Measurements from ENCODE around the gene LRP11. TPM values are rescaled to one million over a fixed set of nuclear protein-coding genes. Genes with fewer than 3 reads are reported as not detected.
"Not testable (repeated sequence)": the region's sequence is repeated elsewhere in the genome, so short reads cannot be mapped to it uniquely, and the experiment has no call there.

LRP11 gene
- total and polyA plus RNA-seq, 2 experiments from 2014 or later = 33.6 to 35.4 TPM

- H4K20me1 ChIP-seq (ENCODE audit: insufficient read depth, poor library complexity, severe bottlenecking) = no peaks in the 10 kb centered on the region
- H3K9me2 ChIP-seq (replicated peaks; ENCODE audit: insufficient read depth) = no peaks in the 10 kb centered on the region
- peaks cover 15% of the 10 kb centered on the region for H3K4me1 ChIP-seq (ENCODE audit: insufficient read depth)
- peak overlapping the region; percentile 33 for H3K27ac ChIP-seq
- no peak overlapping the region for H3K4me2 ChIP-seq
- no peak for DNase-seq (ENCODE audit: low spot score)
- no peak overlapping the region for H3K4me3 ChIP-seq
- no peaks in the 10 kb centered on the region for H3K36me3 ChIP-seq (replicated peaks; ENCODE audit: insufficient read depth, low read depth)
- H3K79me2 ChIP-seq = no peaks in the 10 kb centered on the region
- WGBS (ENCODE audit: low lambda C conversion rate, missing lambda C conversion rate) = 91% methylated on average over 4 of the region's 4 CpGs
- no peaks in the 10 kb centered on the region for H3K27me3 ChIP-seq
- TF ChIP-seq EZH2phosphoT487 (IDR thresholded peaks at IDR 0.05; ENCODE audit: low read depth, severe bottlenecking, unreplicated experiment) (no peak), CTCF (IDR thresholded peaks at IDR 0.05; ENCODE audit: poor library complexity) (no peak), EZH2 (IDR thresholded peaks at IDR 0.05; ENCODE audit: borderline replicate concordance) (no peak)
- H2AFZ ChIP-seq = no peak overlapping the region
- no peaks in the 10 kb centered on the region for H3K9me3 ChIP-seq (ENCODE audit: low read depth)
Observed at GRCh38 chr6:149847939-149848267, 16.3 kb downstream of the LRP11 start.

- Histone ChIP-seq H3K4me1 (ENCODE audit: insufficient read depth) (peaks cover 15% of the 10 kb centered on the region), H3K79me2 (no peaks in the 10 kb centered on the region), H3K27ac (no peak overlapping the region), H3K4me2 (no peak overlapping the region), H3K36me3 (replicated peaks; ENCODE audit: insufficient read depth, low read depth) (no peaks in the 10 kb centered on the region), H3K27me3 (no peaks in the 10 kb centered on the region), H3K4me3 (no peak overlapping the region), H2AFZ (no peak overlapping the region), H3K9me2 (replicated peaks; ENCODE audit: insufficient read depth) (no peaks in the 10 kb centered on the region), H4K20me1 (ENCODE audit: insufficient read depth, poor library complexity, severe bottlenecking) (no peaks in the 10 kb centered on the region), H3K9me3 (ENCODE audit: low read depth) (no peaks in the 10 kb centered on the region)
- DNase-seq (ENCODE audit: low spot score) = no peak
- 78% methylated on average over 7 of the region's 7 CpGs for WGBS (ENCODE audit: low lambda C conversion rate, missing lambda C conversion rate)
- no peak for TF ChIP-seq EZH2phosphoT487 (IDR thresholded peaks at IDR 0.05; ENCODE audit: low read depth, severe bottlenecking, unreplicated experiment)
- no peak for TF ChIP-seq EZH2 (IDR thresholded peaks at IDR 0.05; ENCODE audit: borderline replicate concordance)
- TF ChIP-seq CTCF (IDR thresholded peaks at IDR 0.05; ENCODE audit: poor library complexity) = no peak
Observed at GRCh38 chr6:149846321-149846720, 17.8 kb downstream of the LRP11 start.

GRCh38 chr6:149845549-149845948, 18.6 kb downstream of the LRP11 start:
- Histone ChIP-seq H3K27me3 (no peaks in the 10 kb centered on the region), H3K4me2 (no peak overlapping the region), H3K79me2 (no peaks in the 10 kb centered on the region), H3K36me3 (replicated peaks; ENCODE audit: insufficient read depth, low read depth) (no peaks in the 10 kb centered on the region), H2AFZ (no peak overlapping the region), H4K20me1 (ENCODE audit: insufficient read depth, poor library complexity, severe bottlenecking) (no peaks in the 10 kb centered on the region), H3K4me3 (no peak overlapping the region), H3K9me2 (replicated peaks; ENCODE audit: insufficient read depth) (no peaks in the 10 kb centered on the region), H3K27ac (no peak overlapping the region), H3K4me1 (ENCODE audit: insufficient read depth) (peaks cover 22% of the 10 kb centered on the region), H3K9me3 (ENCODE audit: low read depth) (no peaks in the 10 kb centered on the region)
- 46% methylated on average over 3 of the region's 3 CpGs for WGBS (ENCODE audit: low lambda C conversion rate, missing lambda C conversion rate)
- TF ChIP-seq CTCF (IDR thresholded peaks at IDR 0.05; ENCODE audit: poor library complexity) (no peak), EZH2 (IDR thresholded peaks at IDR 0.05; ENCODE audit: borderline replicate concordance) (no peak)
- no peak for DNase-seq (ENCODE audit: low spot score)

- H3K4me1 ChIP-seq (ENCODE audit: insufficient read depth) = peaks cover 24% of the 10 kb centered on the region
- no peak for TF ChIP-seq EZH2 (IDR thresholded peaks at IDR 0.05; ENCODE audit: borderline replicate concordance)
- no peak for TF ChIP-seq CTCF (IDR thresholded peaks at IDR 0.05; ENCODE audit: poor library complexity)
- no peak for TF ChIP-seq EZH2phosphoT487 (IDR thresholded peaks at IDR 0.05; ENCODE audit: low read depth, severe bottlenecking, unreplicated experiment)
- H3K9me3 ChIP-seq (ENCODE audit: low read depth) = no peaks in the 10 kb centered on the region
- no peaks in the 10 kb centered on the region for H3K27me3 ChIP-seq
- H4K20me1 ChIP-seq (ENCODE audit: insufficient read depth, poor library complexity, severe bottlenecking) = no peaks in the 10 kb centered on the region
- H3K79me2 ChIP-seq = no peaks in the 10 kb centered on the region
- H3K4me2 ChIP-seq = no peak overlapping the region
- DNase-seq (ENCODE audit: low spot score) = no peak
- H2AFZ ChIP-seq = no peak overlapping the region
- H3K36me3 ChIP-seq (replicated peaks; ENCODE audit: insufficient read depth, low read depth) = no peaks in the 10 kb centered on the region
- WGBS (ENCODE audit: low lambda C conversion rate, missing lambda C conversion rate) = 92% methylated on average over 2 of the region's 2 CpGs
- no peak overlapping the region for H3K27ac ChIP-seq
- H3K4me3 ChIP-seq = no peak overlapping the region
- no peaks in the 10 kb centered on the region for H3K9me2 ChIP-seq (replicated peaks; ENCODE audit: insufficient read depth)
Observed at GRCh38 chr6:149844480-149844879, 19.7 kb downstream of the LRP11 start.

GRCh38 chr6:149844036-149844435, 20.1 kb downstream of the LRP11 start:
- H3K9me3 ChIP-seq (ENCODE audit: low read depth); DNase-seq (ENCODE audit: low spot score); H3K27ac ChIP-seq; H3K79me2 ChIP-seq; H2AFZ ChIP-seq; H3K27me3 ChIP-seq; H4K20me1 ChIP-seq (ENCODE audit: insufficient read depth, poor library complexity, severe bottlenecking); H3K9me2 ChIP-seq (replicated peaks; ENCODE audit: insufficient read depth); H3K4me3 ChIP-seq; H3K4me2 ChIP-seq; H3K36me3 ChIP-seq (replicated peaks; ENCODE audit: insufficient read depth, low read depth): not testable (repeated sequence)
- peaks cover 24% of the 10 kb centered on the region for H3K4me1 ChIP-seq (ENCODE audit: insufficient read depth)
- WGBS (ENCODE audit: low lambda C conversion rate, missing lambda C conversion rate) = 100% methylated on average over 4 of the region's 4 CpGs

Measured in hepatocyte (in vitro differentiated cells).